Natural killer cell treated with Interleukin-12 subunit alpha and Interleukin-12 subunit beta and Interleukin-15 and Interleukin-18, amount 100 ng/mL, for 72 hours (primary cell): ENCODE results near the gene CHCHD6. TPM values are rescaled to one million over a fixed set of nuclear protein-coding genes. Genes with fewer than 3 reads are reported as not detected.
A peak's percentile ranks its signal among the peaks of the same experiment; 100 is the strongest.

Source experiments
- ATAC-seq, 2 donors: fragments of 150-1000 bp; cut with Tn5 transposase in 1 of 2; sonication (Bioruptor Pico), chemical (Tn5 transposase) in 1 of 2; 2 replicates each; pipeline ENCODE4 v1.10.0; 2021
- DNase-seq: peaks from one replicate; pipeline ENCODE4 v3.0.0; 2022; ENCODE audit warnings: low spot score
- H3K27ac Mint-ChIP-seq, 2 donors: 1 replicate in 1 of 2; 2 replicates in 1 of 2; pipeline ENCODE4 v1.8.0; 2022; ENCODE audit warnings: mixed read lengths in 2 of 2, mild to moderate bottlenecking in 1 of 2, moderate library complexity in 1 of 2
- H3K27me3 Mint-ChIP-seq, 2 donors: 1 replicate in 1 of 2; 2 replicates in 1 of 2; pipeline ENCODE4 v1.8.0; 2022; ENCODE audit warnings: mixed read lengths in 2 of 2
- H3K36me3 Mint-ChIP-seq: one replicate; pipeline ENCODE4 v1.8.0; 2022; ENCODE audit warnings: mixed read lengths
- H3K4me1 Mint-ChIP-seq, 2 donors: 1 replicate in 1 of 2; 2 replicates in 1 of 2; pipeline ENCODE4 v1.8.0; 2022; ENCODE audit warnings: low read depth in 2 of 2, mixed read lengths in 2 of 2, mild to moderate bottlenecking in 1 of 2
- H3K4me3 Mint-ChIP-seq: one replicate; pipeline ENCODE4 v1.8.0; 2022; ENCODE audit warnings: mixed read lengths
- H3K9me3 Mint-ChIP-seq: 2 replicates; pipeline ENCODE4 v1.8.0; 2022; ENCODE audit warnings: mixed read lengths
- total RNA-seq, 2 donors: library from RNA; stranded (reverse); gene quantifications; one replicate each; pipeline ENCODE4 v1.2.3, GENCODE V29; 2022

Gene CHCHD6
- total RNA-seq, 2 donors from 2014 or later = 8.0 to 13.3 TPM

GRCh38 chr3:126930936-126931600 is 227.0 kb downstream of the CHCHD6 start:
- Mint-ChIP-seq H3K27me3 (peaks cover 16 to 28% of the 10 kb centered on the region in 2 donors), H3K4me1 (peaks cover 4 to 8% of the 10 kb centered on the region in 2 donors), H3K4me3 (no peak overlapping the region), H3K36me3 (peaks cover 6% of the 10 kb centered on the region), H3K27ac (peak overlapping the region in 1 of 2 donors; percentile 41), H3K9me3 (no peaks in the 10 kb centered on the region)
- ATAC-seq (no peak), DNase-seq (no peak)

GRCh38 chr3:126931806-126932187 is 227.8 kb downstream of the CHCHD6 start:
- no peak for DNase-seq
- H3K9me3 Mint-ChIP-seq = no peaks in the 10 kb centered on the region
- peaks cover 9 to 21% of the 10 kb centered on the region in 2 donors for H3K27me3 Mint-ChIP-seq
- no peak for ATAC-seq
- no peak overlapping the region for H3K27ac Mint-ChIP-seq
- no peak overlapping the region for H3K4me3 Mint-ChIP-seq
- H3K4me1 Mint-ChIP-seq = peaks cover 1 to 2% of the 10 kb centered on the region in 2 donors
- H3K36me3 Mint-ChIP-seq = no peaks in the 10 kb centered on the region

- H3K27me3 Mint-ChIP-seq = peaks cover 6 to 21% of the 10 kb centered on the region in 2 donors
- H3K36me3 Mint-ChIP-seq = no peaks in the 10 kb centered on the region
- ATAC-seq = no peak
- no peaks in the 10 kb centered on the region for H3K9me3 Mint-ChIP-seq
- DNase-seq = no peak
- no peaks in the 10 kb centered on the region for H3K4me1 Mint-ChIP-seq
- H3K4me3 Mint-ChIP-seq = no peak overlapping the region
- no peak overlapping the region for H3K27ac Mint-ChIP-seq
Measured at GRCh38 chr3:126932188-126932931, 228.3 kb downstream of the CHCHD6 start.

GRCh38 chr3:126934031-126934531 is 230.0 kb downstream of the CHCHD6 start:
- H3K36me3 Mint-ChIP-seq = no peaks in the 10 kb centered on the region
- ATAC-seq (no peak), DNase-seq (no peak)
- no peaks in the 10 kb centered on the region for H3K9me3 Mint-ChIP-seq
- no peak overlapping the region for H3K4me3 Mint-ChIP-seq
- no peaks in the 10 kb centered on the region for H3K4me1 Mint-ChIP-seq
- no peak overlapping the region for H3K27ac Mint-ChIP-seq
- H3K27me3 Mint-ChIP-seq = peaks cover 3 to 24% of the 10 kb centered on the region in 2 donors

GRCh38 chr3:126934991-126935390 is 231.0 kb downstream of the CHCHD6 start:
- Mint-ChIP-seq H3K36me3 (no peaks in the 10 kb centered on the region), H3K27me3 (peaks cover 0 to 17% of the 10 kb centered on the region in 2 donors), H3K27ac (no peak overlapping the region), H3K4me1 (no peaks in the 10 kb centered on the region), H3K9me3 (no peaks in the 10 kb centered on the region), H3K4me3 (no peak overlapping the region)
- DNase-seq (no peak), ATAC-seq (no peak)

GRCh38 chr3:126935756-126936509 is 231.9 kb downstream of the CHCHD6 start:
- H3K27me3 Mint-ChIP-seq = peaks cover 0 to 11% of the 10 kb centered on the region in 2 donors
- no peaks in the 10 kb centered on the region for H3K36me3 Mint-ChIP-seq
- H3K9me3 Mint-ChIP-seq = no peaks in the 10 kb centered on the region
- no peak for DNase-seq
- H3K27ac Mint-ChIP-seq = no peak overlapping the region
- H3K4me3 Mint-ChIP-seq = no peak overlapping the region
- peak in 1 of 2 donors; percentile 56 for ATAC-seq
- H3K4me1 Mint-ChIP-seq = no peaks in the 10 kb centered on the region

- no peaks in the 10 kb centered on the region for H3K36me3 Mint-ChIP-seq
- ATAC-seq = no peak
- no peaks in the 10 kb centered on the region for H3K9me3 Mint-ChIP-seq
- H3K4me3 Mint-ChIP-seq = no peak overlapping the region
- no peak overlapping the region for H3K27ac Mint-ChIP-seq
- peaks cover 0 to 3% of the 10 kb centered on the region in 2 donors for H3K4me1 Mint-ChIP-seq
- peaks cover 0 to 10% of the 10 kb centered on the region in 2 donors for H3K27me3 Mint-ChIP-seq
- DNase-seq = no peak
Measured at GRCh38 chr3:126936853-126937425, 232.9 kb downstream of the CHCHD6 start.

GRCh38 chr3:126937533-126937932 is 233.5 kb downstream of the CHCHD6 start:
- no peak overlapping the region for H3K4me3 Mint-ChIP-seq
- H3K27me3 Mint-ChIP-seq = peaks cover 0 to 11% of the 10 kb centered on the region in 2 donors
- no peak overlapping the region for H3K27ac Mint-ChIP-seq
- no peaks in the 10 kb centered on the region for H3K9me3 Mint-ChIP-seq
- no peak for ATAC-seq
- no peaks in the 10 kb centered on the region for H3K36me3 Mint-ChIP-seq
- no peak for DNase-seq
- H3K4me1 Mint-ChIP-seq = peaks cover 0 to 4% of the 10 kb centered on the region in 2 donors

- DNase-seq (no peak), ATAC-seq (no peak)
- Mint-ChIP-seq H3K27me3 (peaks cover 0 to 13% of the 10 kb centered on the region in 2 donors), H3K4me3 (no peak overlapping the region), H3K9me3 (no peaks in the 10 kb centered on the region), H3K4me1 (peaks cover 0 to 4% of the 10 kb centered on the region in 2 donors), H3K27ac (no peak overlapping the region), H3K36me3 (no peaks in the 10 kb centered on the region)
Measured at GRCh38 chr3:126937973-126938372, 233.9 kb downstream of the CHCHD6 start.

GRCh38 chr3:126938520-126939337 is 234.7 kb downstream of the CHCHD6 start:
- Mint-ChIP-seq H3K4me1 (peaks cover 0 to 4% of the 10 kb centered on the region in 2 donors), H3K36me3 (no peaks in the 10 kb centered on the region), H3K4me3 (no peak overlapping the region), H3K27ac (no peak overlapping the region), H3K9me3 (no peaks in the 10 kb centered on the region), H3K27me3 (peaks cover 0 to 13% of the 10 kb centered on the region in 2 donors)
- DNase-seq = peak; percentile 22
- ATAC-seq = no peak

GRCh38 chr3:126939338-126939718 is 235.3 kb downstream of the CHCHD6 start:
- H3K9me3 Mint-ChIP-seq = no peaks in the 10 kb centered on the region
- no peak overlapping the region for H3K4me3 Mint-ChIP-seq
- peaks cover 0 to 13% of the 10 kb centered on the region in 2 donors for H3K27me3 Mint-ChIP-seq
- ATAC-seq (no peak), DNase-seq (no peak)
- peaks cover under 1 to 7% of the 10 kb centered on the region in 2 donors for H3K4me1 Mint-ChIP-seq
- H3K36me3 Mint-ChIP-seq = no peaks in the 10 kb centered on the region
- H3K27ac Mint-ChIP-seq = no peak overlapping the region

- H3K9me3 Mint-ChIP-seq = no peaks in the 10 kb centered on the region
- H3K36me3 Mint-ChIP-seq = no peaks in the 10 kb centered on the region
- peaks cover 0 to 13% of the 10 kb centered on the region in 2 donors for H3K27me3 Mint-ChIP-seq
- ATAC-seq = no peak
- no peak for DNase-seq
- H3K27ac Mint-ChIP-seq = no peak overlapping the region
- no peak overlapping the region for H3K4me3 Mint-ChIP-seq
- peaks cover 5 to 7% of the 10 kb centered on the region in 2 donors for H3K4me1 Mint-ChIP-seq
Measured at GRCh38 chr3:126939733-126940132, 235.7 kb downstream of the CHCHD6 start.
